GM13976 (cell line): ENCODE measurements around the gene DMXL1.

Source experiments
- DNase-seq: peaks from one replicate; pipeline ENCODE4 v3.0.0; 2012; ENCODE audit warnings: low spot score
- CTCF ChIP-seq: IDR thresholded peaks from 2 replicates; pipeline ENCODE4 v1.5.1; 2012; ENCODE audit warnings: borderline replicate concordance, mild to moderate bottlenecking; ENCODE audit not compliant: insufficient read depth; ENCODE audit errors: extremely low read depth, missing control alignments, control extremely low read depth
- in situ Hi-C: fragments of 300-500 bp; cut with MboI; formaldehyde crosslinking; loops from one replicate; pipeline ENCODE4 v1.12.0; 2022; ENCODE audit warnings: low sequenced_read_pairs, mixed read lengths, inconsistent platforms; ENCODE audit not compliant: unreplicated experiment

DMXL1 gene

GRCh38 chr5:119286511-119287488 lies 215.9 kb downstream of the DMXL1 start:
- TF ChIP-seq CTCF, result no peak
- in situ Hi-C loops, result no loop called here
- no peak for DNase-seq

GRCh38 chr5:119287547-119288111 lies 216.7 kb downstream of the DMXL1 start:
- TF ChIP-seq CTCF, result no peak
- in situ Hi-C loops, result no loop called here
- no peak for DNase-seq

GRCh38 chr5:119288379-119289033 lies 217.6 kb downstream of the DMXL1 start:
- no peak for DNase-seq

GRCh38 chr5:119289438-119290044 lies 218.7 kb downstream of the DMXL1 start:
- in situ Hi-C loops, result no loop called here
- DNase-seq, result no peak
- TF ChIP-seq CTCF, result no peak

More at GRCh38 chr5:119288379-119289033, 217.6 kb downstream of the DMXL1 start:
- no peak for TF ChIP-seq CTCF
- in situ Hi-C loops, result no loop called here

GRCh38 chr5:119290161-119290569 lies 219.3 kb downstream of the DMXL1 start:
- no peak for DNase-seq
- in situ Hi-C loops, result no loop called here
- no peak for TF ChIP-seq CTCF

GRCh38 chr5:119290607-119291006 lies 219.7 kb downstream of the DMXL1 start:
- no peak for TF ChIP-seq CTCF
- in situ Hi-C loops, result no loop called here
- no peak for DNase-seq
